ENCODE data around the gene SLC4A1AP.

The SLC4A1AP gene

DNA sequence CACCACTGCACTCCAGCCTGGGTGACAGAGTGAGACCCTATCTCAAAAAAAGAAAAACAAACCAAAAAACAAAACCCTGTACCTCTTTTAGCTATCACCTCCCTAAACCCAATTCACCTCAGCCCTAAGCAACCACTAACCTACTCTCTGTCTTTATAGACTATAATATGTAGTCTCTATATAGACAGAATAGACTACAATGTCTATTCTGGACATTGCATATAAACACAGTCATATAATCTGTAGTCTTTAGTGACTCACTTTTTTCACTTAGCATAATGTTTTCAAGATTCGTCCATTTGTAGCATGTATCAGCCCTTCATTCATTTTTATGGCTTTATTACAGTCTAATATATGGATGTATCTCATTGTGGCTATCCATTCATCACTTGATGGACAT is 70.6 kb downstream of the SLC4A1AP start:
- no peak for DNase-seq (ENCODE audit: low read depth, low spot score)
- no peak overlapping the region for H3K4me3 ChIP-seq (ENCODE audit: low read length)

GRCh38 chr2:27735263-27735904 is 71.7 kb downstream of the SLC4A1AP start:
- no peak overlapping the region for H3K4me3 ChIP-seq (ENCODE audit: low read length)
- DNase-seq (ENCODE audit: low read depth, low spot score) = no peak

DNA sequence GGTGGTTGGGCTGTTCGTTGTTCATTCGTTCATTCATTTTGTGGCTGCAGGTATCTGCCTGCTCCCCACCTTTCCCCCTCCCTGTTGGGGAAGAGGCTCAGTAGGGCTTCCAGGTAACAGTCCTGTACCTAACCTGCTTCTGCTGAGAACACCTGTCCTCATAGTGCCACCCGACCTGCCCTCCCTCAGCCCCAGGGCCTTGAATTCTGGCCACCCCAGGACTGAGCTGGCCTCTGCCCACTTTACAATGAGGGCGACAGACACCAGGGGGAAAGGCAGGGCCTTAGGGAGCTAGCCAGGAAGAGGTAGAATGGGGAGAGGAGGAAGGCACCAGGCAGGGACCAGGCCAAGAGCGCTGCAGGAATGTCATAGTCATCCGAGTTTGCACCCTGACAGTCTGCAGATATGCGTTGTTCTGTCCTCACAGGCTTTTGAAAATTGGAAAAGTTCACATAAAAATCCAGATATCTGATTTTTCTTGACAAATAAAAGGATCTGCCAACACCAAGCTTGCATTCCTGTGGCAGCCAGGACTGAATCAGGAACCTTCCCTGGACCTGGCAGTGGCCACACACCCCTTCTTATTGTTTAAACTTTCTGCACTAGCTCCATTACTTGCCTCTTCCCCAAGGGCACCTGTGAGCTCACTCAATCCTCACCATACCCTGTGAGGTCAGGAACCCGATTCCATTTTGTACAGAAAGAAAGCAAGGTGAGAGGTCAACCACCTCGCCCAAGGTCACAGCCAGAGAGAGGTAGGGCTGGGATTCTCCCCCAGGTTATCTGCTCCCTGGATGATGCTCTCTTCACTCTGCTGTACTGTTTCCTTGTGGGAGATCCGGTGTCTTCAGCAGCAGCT is 72.6 kb downstream of the SLC4A1AP start:
- H3K4me3 ChIP-seq (ENCODE audit: low read length) = no peak overlapping the region
- no peak for DNase-seq (ENCODE audit: low read depth, low spot score)

DNA sequence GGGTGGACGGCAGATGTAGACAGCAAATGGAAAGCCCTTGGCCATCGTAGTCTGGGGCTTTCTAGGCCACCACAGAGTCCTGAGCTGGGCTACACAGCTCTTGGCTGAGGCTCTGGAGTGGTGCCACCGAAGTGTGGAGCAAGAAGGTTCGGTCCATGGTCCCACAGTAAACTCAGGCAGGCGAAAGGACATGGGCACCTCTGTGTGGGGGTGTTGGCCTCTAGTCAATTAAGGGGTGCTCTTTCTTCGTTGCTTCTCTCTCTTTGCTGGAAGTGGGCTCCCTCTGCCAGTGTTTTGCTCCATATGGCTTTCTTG is 73.2 kb downstream of the SLC4A1AP start:
- no peak for DNase-seq (ENCODE audit: low read depth, low spot score)
- no peak overlapping the region for H3K4me3 ChIP-seq (ENCODE audit: low read length)

DNA sequence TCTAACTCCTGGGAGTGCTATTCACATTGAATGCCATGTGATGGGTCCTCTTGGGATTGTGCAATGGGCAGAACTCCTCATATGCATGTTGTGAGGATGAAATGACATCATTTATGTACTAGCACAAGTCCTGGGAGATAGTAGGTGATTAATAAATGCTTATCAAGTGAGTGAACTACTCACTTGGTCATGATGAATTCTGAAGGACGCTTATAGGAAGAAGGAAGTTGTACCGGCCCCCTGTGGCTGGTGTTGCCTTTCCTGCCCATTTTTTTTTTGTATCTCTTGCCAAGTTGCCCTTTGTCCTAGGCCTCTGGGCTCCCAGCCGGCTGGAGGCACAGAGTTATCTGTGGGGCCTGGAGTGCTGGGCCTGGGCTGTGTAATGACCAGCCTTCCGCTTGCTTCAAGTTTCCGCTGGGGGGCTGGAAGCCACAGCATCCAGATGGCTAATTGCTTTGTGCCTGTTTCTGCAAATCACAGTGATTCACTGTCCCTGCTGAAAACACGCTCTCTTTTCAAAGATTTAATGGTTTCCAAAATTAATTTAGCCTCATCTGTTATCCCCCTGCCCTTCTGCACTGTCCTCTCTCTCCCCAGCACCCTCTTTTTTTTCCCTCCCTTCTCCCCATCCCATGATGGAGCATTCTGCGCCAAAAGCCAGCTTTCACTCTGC is 74.1 kb downstream of the SLC4A1AP start:
- no peak overlapping the region for H3K4me3 ChIP-seq (ENCODE audit: low read length)
- no peak for DNase-seq (ENCODE audit: low read depth, low spot score)

- H3K4me3 ChIP-seq (ENCODE audit: low read length) = no peak overlapping the region
- DNase-seq (ENCODE audit: low read depth, low spot score) = no peak
These were observed 74.8 kb downstream of the SLC4A1AP start for GRCh38 chr2:27738349-27739057.

- DNase-seq (ENCODE audit: low read depth, low spot score) = no peak
- no peak overlapping the region for H3K4me3 ChIP-seq (ENCODE audit: low read length)
These were observed 75.3 kb downstream of the SLC4A1AP start for GRCh38 chr2:27739058-27739373.

GRCh38 chr2:27741673-27742072 is 78.0 kb downstream of the SLC4A1AP start:
- H3K4me3 ChIP-seq (ENCODE audit: low read length) = no peak overlapping the region
- DNase-seq (ENCODE audit: low read depth, low spot score) = no peak

- no peak overlapping the region for H3K4me3 ChIP-seq (ENCODE audit: low read length)
- DNase-seq (ENCODE audit: low read depth, low spot score) = no peak
These were observed 78.9 kb downstream of the SLC4A1AP start for GRCh38 chr2:27742571-27742970.
